ENCODE results near the gene PSTK. TPM values are rescaled to one million over a fixed set of nuclear protein-coding genes. Genes with fewer than 3 reads are reported as not detected.
A peak's percentile ranks its signal among the peaks of the same experiment; 100 is the strongest.

Gene PSTK
- total and polyA plus RNA-seq, 11 donors = 0.97 to 3.9 (median 2.0) TPM

- no peak overlapping the region for H3K27ac ChIP-seq
- H3K36me3 ChIP-seq = no peaks in the 10 kb centered on the region
- H3K9me3 ChIP-seq = peaks cover 0 to 43% (median 15%) of the 10 kb centered on the region in 12 donors
- H3K4me1 ChIP-seq = no peaks in the 10 kb centered on the region
- no peak for DNase-seq
- WGBS, 4 donors = 66 to 83% (median 76%) methylated on average over 3 of the region's 3 CpGs
- intact Hi-C loops (cut with DNase I) = no loop called here
- TF ChIP-seq POLR2A (IDR thresholded peaks at IDR 0.05) = no peak
- no peak for TF ChIP-seq CTCF (IDR thresholded peaks at IDR 0.05)
- no peak overlapping the region for H3K4me3 ChIP-seq
- peaks cover 0 to 5% (median 0%) of the 10 kb centered on the region in 9 donors for H3K27me3 ChIP-seq
- ATAC-seq = no peak
Observed at GRCh38 chr10:122968698-122969097, 11.5 kb upstream of the PSTK start.

GRCh38 chr10:122974023-122974422, 6.2 kb upstream of the PSTK start:
- ATAC-seq (peak in 1 of 4 donors; percentile 24), DNase-seq (no peak)
- peaks cover 0 to 5% (median 0%) of the 10 kb centered on the region in 12 donors for H3K9me3 ChIP-seq
- H3K27me3 ChIP-seq = peaks cover 0 to 5% (median 0%) of the 10 kb centered on the region in 9 donors
- intact Hi-C loops (cut with DNase I) = no loop called here
- no peak overlapping the region for H3K27ac ChIP-seq
- H3K4me1 ChIP-seq = no peaks in the 10 kb centered on the region
- no peaks in the 10 kb centered on the region for H3K36me3 ChIP-seq
- 52 to 56% (median 53%) methylated on average over 5 of the region's 5 CpGs for WGBS, 4 donors
- TF ChIP-seq CTCF (IDR thresholded peaks at IDR 0.05) (no peak), POLR2A (IDR thresholded peaks at IDR 0.05) (no peak)
- no peak overlapping the region for H3K4me3 ChIP-seq

GRCh38 chr10:122974543-122975064, 5.6 kb upstream of the PSTK start:
- Histone ChIP-seq H3K36me3 (no peaks in the 10 kb centered on the region), H3K4me3 (no peak overlapping the region), H3K27me3 (peaks cover 0 to 5% (median 0%) of the 10 kb centered on the region in 9 donors), H3K4me1 (peaks cover 0 to 3% (median 1%) of the 10 kb centered on the region in 12 donors), H3K27ac (no peak overlapping the region), H3K9me3 (no peaks in the 10 kb centered on the region)
- ATAC-seq (no peak), DNase-seq (no peak)
- TF ChIP-seq CTCF (IDR thresholded peaks at IDR 0.05) = no peak
- TF ChIP-seq POLR2A (IDR thresholded peaks at IDR 0.05) = no peak
- intact Hi-C loops (cut with DNase I) = no loop called here
- 82 to 90% (median 86%) methylated on average over 3 of the region's 3 CpGs for WGBS, 4 donors

GRCh38 chr10:122981066-122981464, 864 bp downstream of the PSTK start:
- ATAC-seq (no peak), DNase-seq (no peak)
- peak overlapping the region in 11 of 12 donors; percentile 41 to 92 (median 75) for H3K4me3 ChIP-seq
- H3K27me3 ChIP-seq = no peaks in the 10 kb centered on the region
- peak overlapping the region in 3 of 12 donors; percentile 86 to 94 (median 90) for H3K27ac ChIP-seq
- 22 to 33% (median 29%) methylated on average over 4 of the region's 4 CpGs for WGBS, 4 donors
- peaks cover 0 to 13% (median 6%) of the 10 kb centered on the region in 12 donors for H3K4me1 ChIP-seq
- TF ChIP-seq POLR2A (IDR thresholded peaks at IDR 0.05) (no peak), CTCF (IDR thresholded peaks at IDR 0.05) (peak in 3 of 12 donors; percentile 24 to 35 (median 27))
- peaks cover 0 to 16% (median 3%) of the 10 kb centered on the region in 9 donors for H3K36me3 ChIP-seq
- H3K9me3 ChIP-seq = no peaks in the 10 kb centered on the region
- intact Hi-C loops (cut with DNase I) = loop anchor here in 4 of 10 donors (2.0 to 10.0 kb wide), 3 partner anchors 26 to 606 kb away; partner anchors contain the start of genes C10orf88 (in 2 of the 4), ACADSB (in 1 of the 4), IKZF5 (in 1 of the 4) and PLEKHA1 (in 1 of the 4)
